GM12878 (cell line): ENCODE measurements around the gene KDM6A. TPM values are rescaled to one million over a fixed set of nuclear protein-coding genes. Genes with fewer than 3 reads are reported as not detected.

Experiments
- BACH1 ChIP-seq: fragments of 450-650 bp; IDR thresholded peaks from 2 replicates; pipeline ENCODE4 v1.6.1; 2017; ENCODE audit warnings: mild to moderate bottlenecking, borderline replicate concordance
- BCL11A ChIP-seq: IDR thresholded peaks from 2 replicates; pipeline ENCODE4 v1.6.1; 2011; ENCODE audit warnings: low read depth, low read length
- MEF2A ChIP-seq: IDR thresholded peaks from 2 replicates; pipeline ENCODE4 v1.6.1; 2011; ENCODE audit warnings: low read depth, mild to moderate bottlenecking, low read length, moderate library complexity; ENCODE audit not compliant: insufficient read depth
- NR2C2 ChIP-seq: IDR thresholded peaks from 2 replicates; pipeline ENCODE4 v1.6.1; 2011; ENCODE audit warnings: borderline replicate concordance, low read depth; ENCODE audit not compliant: control insufficient read depth, insufficient read length
- PML ChIP-seq: IDR thresholded peaks from 2 replicates; pipeline ENCODE4 v1.6.1; 2012; ENCODE audit warnings: low read length, inconsistent platforms
- RAD21 ChIP-seq: IDR thresholded peaks from 2 replicates; pipeline ENCODE4 v1.6.1; 2011; ENCODE audit warnings: mild to moderate bottlenecking, low read depth, low read length, moderate library complexity; ENCODE audit not compliant: insufficient read depth
- RELA ChIP-seq: fragments of 450-650 bp; IDR thresholded peaks from 2 replicates; pipeline ENCODE4 v1.8.0; 2014; ENCODE audit warnings: borderline replicate concordance; ENCODE audit not compliant: partially characterized antibody
- SIN3A ChIP-seq: IDR thresholded peaks from 2 replicates; pipeline ENCODE4 v1.6.1; 2012; ENCODE audit warnings: low read depth, low read length, improper control_type of control experiment
- SMC3 ChIP-seq: IDR thresholded peaks from 2 replicates; pipeline ENCODE4 v1.6.1; 2011; ENCODE audit warnings: low read length, improper control_type of control experiment, borderline replicate concordance
- SP1 ChIP-seq: IDR thresholded peaks from one replicate; pipeline ENCODE4 v1.6.1; 2011; ENCODE audit warnings: low read depth, low read length
- STAT1 ChIP-seq: fragments of 450-650 bp; conservative IDR thresholded peaks from 2 replicates; pipeline ENCODE4 v1.6.1; 2014; ENCODE audit warnings: antibody characterized with exemption, mild to moderate bottlenecking
- STAT3 ChIP-seq: IDR thresholded peaks from 2 replicates; pipeline ENCODE4 v1.6.1; 2011; ENCODE audit warnings: low read depth, low read length, improper control_type of control experiment
- YY1 ChIP-seq: IDR thresholded peaks from 2 replicates; pipeline ENCODE4 v1.6.1; 2011; ENCODE audit warnings: low read depth, mild to moderate bottlenecking, low read length
- ZNF274 ChIP-seq: IDR thresholded peaks from one replicate; pipeline ENCODE4 v1.8.0; 2011; ENCODE audit not compliant: insufficient read length, insufficient read depth
- ZNF384 ChIP-seq: IDR thresholded peaks from 2 replicates; pipeline ENCODE4 v1.6.1; 2012; ENCODE audit warnings: low read depth, mild to moderate bottlenecking, low read length, improper control_type of control experiment, borderline replicate concordance
- polyA plus RNA-seq, 11 experiments: library from polyadenylated mRNA; depleted of rRNA in 4 of 11; unstranded in 6 of 11; stranded (reverse) in 5 of 11; fragments of >200 nt; fragmentation: Nextera tagmentation in 4 of 11; fragmentation: Illumina TruSeq in 1 of 11; extraction: Ambion mirVana in 4 of 11; extraction: Trizol in 1 of 11; gene quantifications; 1 replicate in 1 of 11; 2 replicates in 10 of 11; pipeline versions ENCODE4 v1.2.1 to v1.2.3, GENCODE V29; 2011 to 2016; ENCODE audit warnings: inconsistent platforms in 2 of 11, missing spikeins in 2 of 11, low read depth in 1 of 11
- total RNA-seq, 4 experiments: library from RNA; depleted of rRNA in 3 of 4; stranded (reverse); fragments of >200 nt in 3 of 4; fragmentation: Illumina TruSeq in 1 of 4; extraction: Trizol in 1 of 4; gene quantifications; 2 replicates each; pipeline versions ENCODE4 v1.2.1 to v1.2.3, GENCODE V29; 2013 to 2021
- TF ChIP-seq, protein P1 (sequence below): IDR thresholded peaks from 2 replicates; pipeline ENCODE4 v1.6.1; 2011; ENCODE audit warnings: borderline replicate concordance, low read depth, mild to moderate bottlenecking, moderate library complexity, mixed read lengths, low read length; ENCODE audit not compliant: insufficient read depth; ENCODE audit errors: extremely low read length
- TF ChIP-seq, protein P2 (sequence below): fragments of 450-650 bp; IDR thresholded peaks from 2 replicates; pipeline ENCODE4 v1.6.1; 2017; ENCODE audit warnings: low read depth, mild to moderate bottlenecking, moderate library complexity
- TF ChIP-seq, protein P3 (sequence below): fragments of 450-650 bp; IDR thresholded peaks from 2 replicates; pipeline ENCODE4 v1.6.1; 2014; ENCODE audit warnings: mild to moderate bottlenecking
- TF ChIP-seq, protein P4 (sequence below): fragments of 450-650 bp; conservative IDR thresholded peaks from 2 replicates; pipeline ENCODE4 v1.6.1; 2017; ENCODE audit warnings: mild to moderate bottlenecking, moderate library complexity
- TF ChIP-seq, protein P5 (sequence below), 3 experiments: IDR thresholded peaks in 2 of 3; conservative IDR thresholded peaks in 1 of 3; 2 replicates each; pipeline ENCODE4 v1.5.1; 2011; ENCODE audit warnings: low read depth in 3 of 3, low read length in 3 of 3, mild to moderate bottlenecking in 3 of 3, control low read depth in 2 of 3, moderate library complexity in 2 of 3, inconsistent platforms in 1 of 3, mixed read lengths in 1 of 3; ENCODE audit not compliant: control insufficient read depth in 2 of 3, insufficient read depth in 1 of 3; ENCODE audit errors: extremely low read depth in 1 of 3

KDM6A gene
- total and polyA plus RNA-seq, 10 of the 15 experiments (the other 5 are each of a cell fraction or from before 2014, with no cell fraction given): 7.9 to 29.0 (median 20.4) TPM

DNA sequence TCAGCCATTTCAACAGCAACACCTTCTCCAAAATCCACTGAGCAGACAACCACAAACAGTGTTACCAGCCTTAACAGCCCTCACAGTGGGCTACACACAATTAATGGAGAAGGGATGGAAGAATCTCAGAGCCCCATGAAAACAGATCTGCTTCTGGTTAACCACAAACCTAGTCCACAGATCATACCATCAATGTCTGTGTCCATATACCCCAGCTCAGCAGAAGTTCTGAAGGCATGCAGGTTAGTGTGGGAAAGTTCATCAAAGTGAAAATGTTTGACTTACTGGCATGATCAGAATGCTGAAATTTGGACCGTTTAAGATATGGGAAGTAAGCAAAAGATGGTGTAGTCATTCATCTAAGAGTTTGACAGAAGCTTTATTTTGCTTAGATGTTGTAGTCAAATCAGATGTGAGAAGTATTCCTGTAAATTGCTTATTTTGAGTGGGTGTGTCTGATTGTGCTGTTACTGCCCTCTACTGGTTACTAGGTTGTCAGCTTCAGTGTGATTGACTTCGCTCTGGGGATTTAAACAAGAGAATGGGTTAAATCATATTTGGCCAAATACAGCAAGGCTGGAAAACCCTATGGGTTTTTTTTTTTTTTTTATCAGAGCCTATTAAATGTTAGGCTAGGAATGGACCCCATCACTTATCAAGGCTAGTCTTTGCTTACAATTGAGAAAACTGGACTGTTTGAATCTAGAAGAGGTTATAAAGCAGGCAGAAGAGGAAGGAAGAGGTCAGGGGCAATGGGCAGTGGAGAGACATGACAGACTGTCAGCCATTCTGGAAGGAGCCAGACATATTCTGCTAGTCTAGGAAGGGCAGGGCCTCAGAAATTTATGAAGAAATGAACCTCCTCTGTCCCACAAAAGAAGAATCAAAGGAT lies 197.4 kb downstream of the KDM6A start (continued):
- TF ChIP-seq, protein P1, sequence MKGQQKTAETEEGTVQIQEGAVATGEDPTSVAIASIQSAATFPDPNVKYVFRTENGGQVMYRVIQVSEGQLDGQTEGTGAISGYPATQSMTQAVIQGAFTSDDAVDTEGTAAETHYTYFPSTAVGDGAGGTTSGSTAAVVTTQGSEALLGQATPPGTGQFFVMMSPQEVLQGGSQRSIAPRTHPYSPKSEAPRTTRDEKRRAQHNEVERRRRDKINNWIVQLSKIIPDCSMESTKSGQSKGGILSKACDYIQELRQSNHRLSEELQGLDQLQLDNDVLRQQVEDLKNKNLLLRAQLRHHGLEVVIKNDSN: no peak
- TF ChIP-seq, protein P2, sequence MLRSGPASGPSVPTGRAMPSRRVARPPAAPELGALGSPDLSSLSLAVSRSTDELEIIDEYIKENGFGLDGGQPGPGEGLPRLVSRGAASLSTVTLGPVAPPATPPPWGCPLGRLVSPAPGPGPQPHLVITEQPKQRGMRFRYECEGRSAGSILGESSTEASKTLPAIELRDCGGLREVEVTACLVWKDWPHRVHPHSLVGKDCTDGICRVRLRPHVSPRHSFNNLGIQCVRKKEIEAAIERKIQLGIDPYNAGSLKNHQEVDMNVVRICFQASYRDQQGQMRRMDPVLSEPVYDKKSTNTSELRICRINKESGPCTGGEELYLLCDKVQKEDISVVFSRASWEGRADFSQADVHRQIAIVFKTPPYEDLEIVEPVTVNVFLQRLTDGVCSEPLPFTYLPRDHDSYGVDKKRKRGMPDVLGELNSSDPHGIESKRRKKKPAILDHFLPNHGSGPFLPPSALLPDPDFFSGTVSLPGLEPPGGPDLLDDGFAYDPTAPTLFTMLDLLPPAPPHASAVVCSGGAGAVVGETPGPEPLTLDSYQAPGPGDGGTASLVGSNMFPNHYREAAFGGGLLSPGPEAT: no peak
- TF ChIP-seq RELA (no peak), PML (no peak), SP1 (no peak), YY1 (no peak), SIN3A (no peak), BACH1 (no peak), STAT3 (0 out of 2 replicates have a peak, but pooled peaks have one; percentile 53), STAT1 (no peak), ZNF384 (no peak), RAD21 (peak; percentile 83), SMC3 (peak; percentile 59; the same call in 1 of the 2 replicates), MEF2A (no peak), NR2C2 (no peak), ZNF274 (no peak), BCL11A (no peak)
- TF ChIP-seq, protein P3, sequence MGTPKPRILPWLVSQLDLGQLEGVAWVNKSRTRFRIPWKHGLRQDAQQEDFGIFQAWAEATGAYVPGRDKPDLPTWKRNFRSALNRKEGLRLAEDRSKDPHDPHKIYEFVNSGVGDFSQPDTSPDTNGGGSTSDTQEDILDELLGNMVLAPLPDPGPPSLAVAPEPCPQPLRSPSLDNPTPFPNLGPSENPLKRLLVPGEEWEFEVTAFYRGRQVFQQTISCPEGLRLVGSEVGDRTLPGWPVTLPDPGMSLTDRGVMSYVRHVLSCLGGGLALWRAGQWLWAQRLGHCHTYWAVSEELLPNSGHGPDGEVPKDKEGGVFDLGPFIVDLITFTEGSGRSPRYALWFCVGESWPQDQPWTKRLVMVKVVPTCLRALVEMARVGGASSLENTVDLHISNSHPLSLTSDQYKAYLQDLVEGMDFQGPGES: no peak
- TF ChIP-seq, protein P4, sequence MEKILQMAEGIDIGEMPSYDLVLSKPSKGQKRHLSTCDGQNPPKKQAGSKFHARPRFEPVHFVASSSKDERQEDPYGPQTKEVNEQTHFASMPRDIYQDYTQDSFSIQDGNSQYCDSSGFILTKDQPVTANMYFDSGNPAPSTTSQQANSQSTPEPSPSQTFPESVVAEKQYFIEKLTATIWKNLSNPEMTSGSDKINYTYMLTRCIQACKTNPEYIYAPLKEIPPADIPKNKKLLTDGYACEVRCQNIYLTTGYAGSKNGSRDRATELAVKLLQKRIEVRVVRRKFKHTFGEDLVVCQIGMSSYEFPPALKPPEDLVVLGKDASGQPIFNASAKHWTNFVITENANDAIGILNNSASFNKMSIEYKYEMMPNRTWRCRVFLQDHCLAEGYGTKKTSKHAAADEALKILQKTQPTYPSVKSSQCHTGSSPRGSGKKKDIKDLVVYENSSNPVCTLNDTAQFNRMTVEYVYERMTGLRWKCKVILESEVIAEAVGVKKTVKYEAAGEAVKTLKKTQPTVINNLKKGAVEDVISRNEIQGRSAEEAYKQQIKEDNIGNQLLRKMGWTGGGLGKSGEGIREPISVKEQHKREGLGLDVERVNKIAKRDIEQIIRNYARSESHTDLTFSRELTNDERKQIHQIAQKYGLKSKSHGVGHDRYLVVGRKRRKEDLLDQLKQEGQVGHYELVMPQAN: no peak
- TF ChIP-seq, protein P5, sequence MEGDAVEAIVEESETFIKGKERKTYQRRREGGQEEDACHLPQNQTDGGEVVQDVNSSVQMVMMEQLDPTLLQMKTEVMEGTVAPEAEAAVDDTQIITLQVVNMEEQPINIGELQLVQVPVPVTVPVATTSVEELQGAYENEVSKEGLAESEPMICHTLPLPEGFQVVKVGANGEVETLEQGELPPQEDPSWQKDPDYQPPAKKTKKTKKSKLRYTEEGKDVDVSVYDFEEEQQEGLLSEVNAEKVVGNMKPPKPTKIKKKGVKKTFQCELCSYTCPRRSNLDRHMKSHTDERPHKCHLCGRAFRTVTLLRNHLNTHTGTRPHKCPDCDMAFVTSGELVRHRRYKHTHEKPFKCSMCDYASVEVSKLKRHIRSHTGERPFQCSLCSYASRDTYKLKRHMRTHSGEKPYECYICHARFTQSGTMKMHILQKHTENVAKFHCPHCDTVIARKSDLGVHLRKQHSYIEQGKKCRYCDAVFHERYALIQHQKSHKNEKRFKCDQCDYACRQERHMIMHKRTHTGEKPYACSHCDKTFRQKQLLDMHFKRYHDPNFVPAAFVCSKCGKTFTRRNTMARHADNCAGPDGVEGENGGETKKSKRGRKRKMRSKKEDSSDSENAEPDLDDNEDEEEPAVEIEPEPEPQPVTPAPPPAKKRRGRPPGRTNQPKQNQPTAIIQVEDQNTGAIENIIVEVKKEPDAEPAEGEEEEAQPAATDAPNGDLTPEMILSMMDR (IDR thresholded peaks at IDR 0.05 in 2 of 3, conservative IDR thresholded peaks at IDR 0.05 in 1 of 3; ENCODE audit: control insufficient read depth in 2 of 3, extremely low read depth in 1 of 3, insufficient read depth in 1 of 3, low read depth in 3 of 3, low read length in 3 of 3): peak; percentile 66 to 74 (median 74)
